K562 (cell line): ENCODE measurements around the gene CAPRIN1. TPM values are rescaled to one million over a fixed set of nuclear protein-coding genes. Genes with fewer than 3 reads are reported as not detected.

Experiments
- BRCA1 ChIP-seq, 2 experiments: fragments of 450-650 bp in 1 of 2; sonication (generic) in 1 of 2; formaldehyde crosslinking in 1 of 2; IDR thresholded peaks; 2 replicates each; pipeline versions ENCODE4 v1.5.0 to v1.6.1; 2017 to 2020; ENCODE audit warnings: mild to moderate bottlenecking in 1 of 2, missing genetic modification reagents in 1 of 2
- CEBPG ChIP-seq, 3 experiments: fragments of 200-800 bp in 1 of 3; sonication (Bioruptor generic) in 1 of 3; sonication (generic) in 1 of 3; formaldehyde crosslinking in 1 of 3; IDR thresholded peaks in 2 of 3; conservative IDR thresholded peaks in 1 of 3; 2 replicates each; pipeline versions ENCODE4 v1.6.1 to v1.8.0; 2016 to 2022; ENCODE audit warnings: missing compliant biosample characterization in 2 of 3, missing genetic modification characterization in 2 of 3, mild to moderate bottlenecking in 1 of 3, missing genetic modification reagents in 1 of 3
- JUN ChIP-seq, 2 experiments: sonication (generic) in 1 of 2; formaldehyde crosslinking in 1 of 2; IDR thresholded peaks; 2 replicates each; pipeline versions ENCODE4 v1.6.1 to v1.8.0; 2012 to 2022; ENCODE audit warnings: borderline replicate concordance in 2 of 2, mild to moderate bottlenecking in 2 of 2, improper control_type of control experiment in 1 of 2, low read depth in 1 of 2, low read length in 1 of 2, missing genetic modification reagents in 1 of 2
- KAT8 ChIP-seq: fragments of 450-650 bp; IDR thresholded peaks from 2 replicates; pipeline ENCODE4 v1.6.1; 2016; ENCODE audit warnings: low read depth, mild to moderate bottlenecking
- PHB ChIP-seq: fragments of 250-450 bp; sonication (Bioruptor Pico); IDR thresholded peaks from 2 replicates; pipeline ENCODE4 v1.5.0; 2021
- SMAD1 ChIP-seq: fragments of 150-350 bp; IDR thresholded peaks from 2 replicates; pipeline ENCODE4 v1.6.1; 2014; ENCODE audit warnings: low read length, low read depth; ENCODE audit not compliant: partially characterized antibody
- STAT5A ChIP-seq: IDR thresholded peaks from 2 replicates; pipeline ENCODE4 v1.6.1; 2012; ENCODE audit warnings: low read length, inconsistent platforms, borderline replicate concordance
- TOE1 ChIP-seq, 2 experiments: fragments of 450-650 bp in 1 of 2; sonication (generic) in 1 of 2; formaldehyde crosslinking in 1 of 2; IDR thresholded peaks; 2 replicates each; pipeline versions ENCODE4 v1.7.1 to v1.8.0; 2016 to 2022; ENCODE audit warnings: borderline replicate concordance in 2 of 2, mild to moderate bottlenecking in 2 of 2, antibody characterized with exemption in 1 of 2, inconsistent platforms in 1 of 2, low read depth in 1 of 2, missing genetic modification reagents in 1 of 2, moderate library complexity in 1 of 2
- XRCC5 ChIP-seq: fragments of 200-400 bp; formaldehyde crosslinking; IDR thresholded peaks from 2 replicates; pipeline ENCODE4 v1.6.1; 2017; ENCODE audit warnings: low read depth, mild to moderate bottlenecking, low read length
- ZNF316 ChIP-seq: fragments of 450-650 bp; IDR thresholded peaks from 2 replicates; pipeline ENCODE4 v1.6.1; 2016
- polyA plus RNA-seq, 8 experiments: library from polyadenylated mRNA; depleted of rRNA in 4 of 8; stranded (reverse) in 5 of 8; unstranded in 3 of 8; fragments of >200 nt; fragmentation: Nextera tagmentation in 2 of 8; fragmentation: Illumina TruSeq in 1 of 8; extraction: Ambion mirVana in 2 of 8; extraction: Trizol in 1 of 8; gene quantifications; 2 replicates each; pipeline versions ENCODE4 v1.2.1 to v1.2.3, GENCODE V29; 2011 to 2014; ENCODE audit warnings: inconsistent platforms in 1 of 8, missing spikeins in 1 of 8
- total RNA-seq, 7 experiments: library from RNA; depleted of rRNA in 6 of 7; stranded (reverse); fragments of >200 nt in 6 of 7; fragmentation: Illumina TruSeq in 2 of 7; extraction: Trizol in 2 of 7; gene quantifications; 2 replicates each; pipeline versions ENCODE4 v1.2.1 to v1.2.3, GENCODE V29; 2011 to 2021; ENCODE audit warnings: low replicate concordance in 1 of 7
- TF ChIP-seq, protein P1 (sequence below), 2 experiments: fragments of 450-650 bp in 1 of 2; sonication (generic) in 1 of 2; formaldehyde crosslinking in 1 of 2; IDR thresholded peaks in 1 of 2; conservative IDR thresholded peaks in 1 of 2; 2 replicates each; pipeline versions ENCODE4 v1.6.1 to v1.8.1; 2016 to 2023; ENCODE audit warnings: mild to moderate bottlenecking in 2 of 2, moderate library complexity in 2 of 2, inconsistent platforms in 1 of 2, missing genetic modification reagents in 1 of 2
- TF ChIP-seq, protein P2 (sequence below): fragments of 250-450 bp; sonication (Bioruptor Pico); IDR thresholded peaks from 2 replicates; pipeline ENCODE4 v1.4.0; 2020

CAPRIN1 gene
- total and polyA plus RNA-seq, 9 of the 15 experiments (the other 6 are each of a cell fraction or from before 2014, with no cell fraction given), result 49.6 to 271 (median 244) TPM

DNA sequence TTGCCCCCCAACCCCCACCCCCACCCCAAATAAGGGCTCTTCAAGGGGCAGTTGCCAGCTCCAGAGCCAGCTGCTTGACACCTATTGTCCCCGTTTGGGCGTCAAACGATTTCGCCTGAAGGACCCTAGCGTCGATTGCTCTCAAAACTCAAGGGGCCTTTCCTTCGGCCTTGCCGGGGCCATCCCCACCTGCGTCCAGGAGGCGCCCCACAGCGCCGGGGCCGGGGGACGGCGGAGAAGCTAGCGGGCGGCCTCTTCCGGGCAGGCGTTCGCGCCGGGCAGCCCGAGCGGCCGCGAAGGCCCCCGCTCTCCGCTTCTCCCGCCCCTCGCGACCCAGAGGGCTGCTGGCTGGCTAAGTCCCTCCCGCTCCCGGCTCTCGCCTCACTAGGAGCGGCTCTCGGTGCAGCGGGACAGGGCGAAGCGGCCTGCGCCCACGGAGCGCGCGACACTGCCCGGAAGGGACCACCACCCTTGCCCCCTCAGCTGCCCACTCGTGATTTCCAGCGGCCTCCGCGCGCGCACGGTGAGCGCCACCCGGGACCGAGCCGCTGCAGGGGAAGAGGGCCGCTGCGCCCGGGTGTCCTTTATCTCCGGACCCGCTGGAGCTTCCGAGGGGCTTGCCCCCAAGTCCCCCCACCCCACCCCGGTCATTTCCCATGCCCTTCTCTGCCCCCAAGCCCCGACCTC is at the start of gene CAPRIN1 (continued):
- TF ChIP-seq, protein P1, sequence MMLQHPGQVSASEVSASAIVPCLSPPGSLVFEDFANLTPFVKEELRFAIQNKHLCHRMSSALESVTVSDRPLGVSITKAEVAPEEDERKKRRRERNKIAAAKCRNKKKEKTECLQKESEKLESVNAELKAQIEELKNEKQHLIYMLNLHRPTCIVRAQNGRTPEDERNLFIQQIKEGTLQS (IDR thresholded peaks at IDR 0.05), result no peak
- TF ChIP-seq, protein P1 (CRISPR knock-in tag; conservative IDR thresholded peaks at IDR 0.05), result no peak
- TF ChIP-seq ZNF316 (no peak), BRCA1 (IDR thresholded peaks at IDR 0.05) (no peak), BRCA1 (CRISPR knock-in tag; IDR thresholded peaks at IDR 0.05) (no peak), STAT5A (no peak), PHB (CRISPR knock-in tag) (no peak), SMAD1 (no peak), CEBPG (CRISPR knock-in tag; IDR thresholded peaks at IDR 0.05) (no peak), CEBPG (tag; conservative IDR thresholded peaks at IDR 0.05 in 1 of 2, IDR thresholded peaks at IDR 0.05 in 1 of 2) (no peak), XRCC5 (peak; percentile 89), JUN (IDR thresholded peaks at IDR 0.05; ENCODE audit: borderline replicate concordance, low read depth, low read length) (0 out of 2 replicates have a peak, but pooled peaks have one; percentile 8), JUN (CRISPR knock-in tag; IDR thresholded peaks at IDR 0.05; ENCODE audit: borderline replicate concordance) (no peak), KAT8 (no peak), TOE1 (IDR thresholded peaks at IDR 0.05; ENCODE audit: borderline replicate concordance) (peak; percentile 82; the same call in 1 of the 2 replicates), TOE1 (CRISPR knock-in tag; IDR thresholded peaks at IDR 0.05; ENCODE audit: borderline replicate concordance, low read depth) (peak; percentile 68; the same call in 1 of the 2 replicates)
- TF ChIP-seq, protein P2, sequence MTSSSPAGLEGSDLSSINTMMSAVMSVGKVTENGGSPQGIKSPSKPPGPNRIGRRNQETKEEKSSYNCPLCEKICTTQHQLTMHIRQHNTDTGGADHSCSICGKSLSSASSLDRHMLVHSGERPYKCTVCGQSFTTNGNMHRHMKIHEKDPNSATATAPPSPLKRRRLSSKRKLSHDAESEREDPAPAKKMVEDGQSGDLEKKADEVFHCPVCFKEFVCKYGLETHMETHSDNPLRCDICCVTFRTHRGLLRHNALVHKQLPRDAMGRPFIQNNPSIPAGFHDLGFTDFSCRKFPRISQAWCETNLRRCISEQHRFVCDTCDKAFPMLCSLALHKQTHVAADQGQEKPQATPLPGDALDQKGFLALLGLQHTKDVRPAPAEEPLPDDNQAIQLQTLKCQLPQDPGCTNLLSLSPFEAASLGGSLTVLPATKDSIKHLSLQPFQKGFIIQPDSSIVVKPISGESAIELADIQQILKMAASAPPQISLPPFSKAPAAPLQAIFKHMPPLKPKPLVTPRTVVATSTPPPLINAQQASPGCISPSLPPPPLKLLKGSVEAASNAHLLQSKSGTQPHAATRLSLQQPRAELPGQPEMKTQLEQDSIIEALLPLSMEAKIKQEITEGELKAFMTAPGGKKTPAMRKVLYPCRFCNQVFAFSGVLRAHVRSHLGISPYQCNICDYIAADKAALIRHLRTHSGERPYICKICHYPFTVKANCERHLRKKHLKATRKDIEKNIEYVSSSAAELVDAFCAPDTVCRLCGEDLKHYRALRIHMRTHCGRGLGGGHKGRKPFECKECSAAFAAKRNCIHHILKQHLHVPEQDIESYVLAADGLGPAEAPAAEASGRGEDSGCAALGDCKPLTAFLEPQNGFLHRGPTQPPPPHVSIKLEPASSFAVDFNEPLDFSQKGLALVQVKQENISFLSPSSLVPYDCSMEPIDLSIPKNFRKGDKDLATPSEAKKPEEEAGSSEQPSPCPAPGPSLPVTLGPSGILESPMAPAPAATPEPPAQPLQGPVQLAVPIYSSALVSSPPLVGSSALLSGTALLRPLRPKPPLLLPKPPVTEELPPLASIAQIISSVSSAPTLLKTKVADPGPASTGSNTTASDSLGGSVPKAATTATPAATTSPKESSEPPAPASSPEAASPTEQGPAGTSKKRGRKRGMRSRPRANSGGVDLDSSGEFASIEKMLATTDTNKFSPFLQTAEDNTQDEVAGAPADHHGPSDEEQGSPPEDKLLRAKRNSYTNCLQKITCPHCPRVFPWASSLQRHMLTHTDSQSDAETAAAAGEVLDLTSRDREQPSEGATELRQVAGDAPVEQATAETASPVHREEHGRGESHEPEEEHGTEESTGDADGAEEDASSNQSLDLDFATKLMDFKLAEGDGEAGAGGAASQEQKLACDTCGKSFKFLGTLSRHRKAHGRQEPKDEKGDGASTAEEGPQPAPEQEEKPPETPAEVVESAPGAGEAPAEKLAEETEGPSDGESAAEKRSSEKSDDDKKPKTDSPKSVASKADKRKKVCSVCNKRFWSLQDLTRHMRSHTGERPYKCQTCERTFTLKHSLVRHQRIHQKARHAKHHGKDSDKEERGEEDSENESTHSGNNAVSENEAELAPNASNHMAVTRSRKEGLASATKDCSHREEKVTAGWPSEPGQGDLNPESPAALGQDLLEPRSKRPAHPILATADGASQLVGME, result 0 out of 2 replicates have a peak, but pooled peaks have one; percentile 16
